Measurements from ENCODE around the gene SMARCAL1. TPM values are rescaled to one million over a fixed set of nuclear protein-coding genes. Genes with fewer than 3 reads are reported as not detected.

The SMARCAL1 gene
- total and polyA plus RNA-seq, 9 of the 15 experiments (the other 6 are each of a cell fraction or from before 2014, with no cell fraction given), result 8.2 to 27.9 (median 12.4) TPM

DNA sequence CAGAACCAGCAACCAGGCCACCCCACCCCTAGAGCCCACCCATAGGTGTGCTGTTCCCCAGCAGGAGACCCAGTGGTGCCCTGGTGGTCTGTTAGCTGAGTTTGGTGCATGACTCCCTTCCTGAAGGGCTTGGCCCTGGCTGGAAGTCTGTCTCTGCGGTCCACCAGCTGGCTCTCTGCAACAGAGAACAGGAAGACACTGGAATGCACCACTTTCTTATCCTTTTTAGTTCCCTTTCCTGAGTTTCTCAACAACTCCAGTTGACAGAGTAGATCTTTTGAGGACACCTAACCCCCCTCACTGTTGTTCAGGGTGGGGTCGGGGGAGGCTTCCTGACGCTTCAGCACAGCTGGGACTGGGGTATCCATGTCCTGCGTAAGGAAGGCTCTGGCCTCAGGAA, 74.4 kb downstream of the SMARCAL1 start:
- no peak overlapping the region for H2AFZ ChIP-seq (ENCODE audit: low read depth, low read length)
- CTCF ChIA-PET (ENCODE audit: low intra/inter-chr PET ratio), result no interaction called here
- ATAC-seq (no peak), DNase-seq (ENCODE audit: extremely low read depth in 1 of 4, low spot score in 3 of 4) (no peak), FAIRE-seq (no peak)
- H3K27me3 ChIP-seq (ENCODE audit: control insufficient read depth in 2 of 2, insufficient read depth in 2 of 2, low read length in 2 of 2), result no peaks in the 10 kb centered on the region
- intact Hi-C loops (cut with micrococcal nuclease), result no loop called here
- no peak overlapping the region for H3K4me3 ChIP-seq
- H3K36me3 ChIP-seq (ENCODE audit: control insufficient read depth, insufficient read depth, low read length), result peaks cover 10% of the 10 kb centered on the region; the same call in 1 of the 3 replicates
- WGBS (ENCODE audit: insufficient coverage, low coverage, missing lambda C conversion rate), result 31% methylated on average over 4 of the region's 4 CpGs
- no peak for TF ChIP-seq CEBPZ (IDR thresholded peaks at IDR 0.05; ENCODE audit: borderline replicate concordance, low read depth, low read length)
- no peak for TF ChIP-seq POLR3G (IDR thresholded peaks at IDR 0.05; ENCODE audit: extremely low read depth, insufficient read length, insufficient replicate concordance)
- TF ChIP-seq BHLHE40 (IDR thresholded peaks at IDR 0.05; ENCODE audit: low read length), result no peak
- no peak for TF ChIP-seq DNMT1 (IDR thresholded peaks at IDR 0.05)
- TF ChIP-seq HDAC8 (tag; IDR thresholded peaks at IDR 0.05), result no peak
- no TSS peak for BruUV-seq (replicated peaks)
- no peak overlapping the region for H3K4me2 ChIP-seq (ENCODE audit: insufficient read depth, low read length)
- no peaks in the 10 kb centered on the region for H3K9me3 ChIP-seq (replicated peaks; ENCODE audit: control insufficient read depth, insufficient read depth, low read depth, low read length)
- no peaks in the 10 kb centered on the region for H3K9me1 ChIP-seq (ENCODE audit: control insufficient read depth, insufficient read depth, low read length)
- no peaks in the 10 kb centered on the region for H3K79me2 ChIP-seq (ENCODE audit: control insufficient read depth, insufficient read depth, low read length)
- no peaks in the 10 kb centered on the region; a peak in 3 of 5 replicates for H3K4me1 ChIP-seq (replicated peaks in 1 of 2; ENCODE audit: control insufficient read depth in 2 of 2, insufficient read depth in 2 of 2, low read length in 2 of 2)
- no peak overlapping the region for H3K27ac ChIP-seq (ENCODE audit: extremely low read depth, low read depth, low read length)
- no peaks in the 10 kb centered on the region for H4K20me1 ChIP-seq (replicated peaks; ENCODE audit: control insufficient read depth, insufficient read depth, low read length)
- in situ Hi-C loops (cut with MboI), result no loop called here
- POLR2A ChIA-PET, result interaction anchor here (0.6 to 4.3 kb wide), 2 partner anchors 11 to 1058 kb away, joined by 4 to 18 read pairs; partner anchors contain the start of gene RPL37A
- peak overlapping the region in 1 of 2 experiments; percentile 4; a peak in 2 of 4 replicates for H3K9ac ChIP-seq (ENCODE audit: insufficient read depth in 1 of 2, low read depth in 2 of 2, low read length in 2 of 2)

All from K562 (cell line).